IPS-20b (cell line): ENCODE data around the gene EPHX1.
A peak's percentile ranks its signal among the peaks of the same experiment; 100 is the strongest.

Source experiments
- H3K27ac ChIP-seq: one replicate; pipeline ENCODE4 v1.5.1; 2013; ENCODE audit warnings: low read length
- H3K27me3 ChIP-seq: 2 replicates; pipeline ENCODE4 v1.6.1; 2013; ENCODE audit warnings: mild to moderate bottlenecking, low read length, inconsistent platforms; ENCODE audit not compliant: insufficient read depth
- H3K36me3 ChIP-seq: 2 replicates; pipeline ENCODE4 v1.6.1; 2013; ENCODE audit warnings: low read depth, mild to moderate bottlenecking, inconsistent platforms, low read length, moderate library complexity; ENCODE audit not compliant: insufficient read depth
- H3K4me1 ChIP-seq: 2 replicates; pipeline ENCODE4 v1.6.1; 2013; ENCODE audit warnings: mild to moderate bottlenecking, control low read depth, inconsistent platforms, low read length, moderate library complexity; ENCODE audit not compliant: insufficient read depth
- H3K4me3 ChIP-seq: 2 replicates; pipeline ENCODE4 v1.5.1; 2013; ENCODE audit warnings: mild to moderate bottlenecking, low read length, inconsistent platforms
- H3K9ac ChIP-seq: 2 replicates; pipeline ENCODE4 v1.6.1; 2013; ENCODE audit warnings: low read depth, mild to moderate bottlenecking, inconsistent platforms, low read length, moderate library complexity
- H3K9me3 ChIP-seq: 2 replicates; pipeline ENCODE4 v1.6.1; 2013; ENCODE audit warnings: mild to moderate bottlenecking, low read depth, low read length, inconsistent platforms; ENCODE audit not compliant: insufficient read depth

The EPHX1 gene

DNA sequence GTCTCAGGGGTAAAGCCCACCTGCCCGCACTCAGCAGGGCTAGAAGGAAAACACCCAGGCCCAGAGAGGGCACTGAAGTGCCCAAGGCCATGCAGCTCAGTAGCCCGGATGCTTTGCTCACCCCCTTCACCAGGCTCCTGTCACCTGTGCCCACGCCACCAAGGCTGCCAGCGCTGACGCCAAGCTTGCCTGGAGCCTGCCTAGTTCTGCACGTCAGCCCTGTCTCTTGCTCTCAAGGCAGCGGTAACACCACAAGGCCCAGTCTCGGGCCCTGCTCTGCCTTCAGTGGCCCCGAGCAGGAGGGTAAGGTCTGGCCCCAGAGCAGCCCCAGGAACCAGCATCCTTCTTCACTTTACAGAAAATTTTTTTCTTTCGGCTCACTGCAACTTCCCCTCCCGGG is 64.5 kb downstream of the EPHX1 start:
- Histone ChIP-seq H3K36me3 (peaks cover 46% of the 10 kb centered on the region), H3K27ac (no peak overlapping the region), H3K9ac (no peak overlapping the region), H3K27me3 (no peaks in the 10 kb centered on the region), H3K4me3 (no peak overlapping the region), H3K9me3 (no peaks in the 10 kb centered on the region), H3K4me1 (peaks cover 2% of the 10 kb centered on the region; the same call in 1 of the 2 replicates)

GRCh38 chr1:225875044-225875815 is 65.3 kb downstream of the EPHX1 start:
- no peak overlapping the region for H3K9ac ChIP-seq
- peaks cover 46% of the 10 kb centered on the region for H3K36me3 ChIP-seq
- no peak overlapping the region for H3K27ac ChIP-seq
- H3K4me3 ChIP-seq, result no peak overlapping the region
- H3K27me3 ChIP-seq, result no peaks in the 10 kb centered on the region
- H3K9me3 ChIP-seq, result no peaks in the 10 kb centered on the region
- peaks cover 9% of the 10 kb centered on the region for H3K4me1 ChIP-seq

DNA sequence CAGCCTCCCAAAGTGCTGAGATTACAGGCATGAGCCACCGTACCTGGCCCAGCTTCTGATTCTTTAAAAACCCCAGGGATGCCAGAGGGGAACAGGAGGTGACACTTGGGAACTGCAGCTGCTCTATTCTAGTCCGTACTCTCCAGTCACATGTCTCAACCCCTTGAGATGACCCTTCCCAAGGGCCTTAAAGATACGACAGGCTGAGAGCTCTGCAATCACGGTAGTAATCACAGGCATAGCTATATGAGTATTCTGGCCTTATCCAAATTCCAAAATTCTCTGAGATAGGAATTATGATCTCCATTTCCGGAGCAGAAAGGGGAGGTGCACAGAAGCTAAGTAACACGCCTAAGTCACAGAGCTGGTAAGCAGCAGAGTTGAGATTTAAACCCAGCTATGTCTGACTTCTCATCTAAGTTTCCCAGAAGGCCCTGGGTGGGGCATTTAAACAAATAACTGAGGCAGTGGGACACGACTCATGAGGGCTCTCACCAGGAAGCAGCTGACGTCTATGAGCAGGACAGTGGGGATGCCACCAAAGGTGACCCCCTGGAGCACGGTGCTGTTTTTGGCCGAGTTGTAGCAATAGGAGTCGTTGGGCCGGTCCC is 67.1 kb downstream of the EPHX1 start:
- H3K9me3 ChIP-seq, result no peaks in the 10 kb centered on the region
- no peak overlapping the region for H3K27ac ChIP-seq
- peaks cover 32% of the 10 kb centered on the region for H3K36me3 ChIP-seq
- peaks cover 17% of the 10 kb centered on the region for H3K4me1 ChIP-seq
- no peak overlapping the region for H3K4me3 ChIP-seq
- H3K9ac ChIP-seq, result no peak overlapping the region
- H3K27me3 ChIP-seq, result peaks cover 11% of the 10 kb centered on the region; the same call in 1 of the 2 replicates

- H3K27me3 ChIP-seq, result peaks cover 13% of the 10 kb centered on the region; the same call in 1 of the 2 replicates
- no peak overlapping the region for H3K4me3 ChIP-seq
- H3K4me1 ChIP-seq, result peaks cover 17% of the 10 kb centered on the region
- no peaks in the 10 kb centered on the region for H3K9me3 ChIP-seq
- peaks cover 32% of the 10 kb centered on the region for H3K36me3 ChIP-seq
- no peak overlapping the region for H3K27ac ChIP-seq
- H3K9ac ChIP-seq, result no peak overlapping the region
Observed at GRCh38 chr1:225877580-225877979, 67.7 kb downstream of the EPHX1 start.

- H3K9ac ChIP-seq, result no peak overlapping the region
- H3K27ac ChIP-seq, result no peak overlapping the region
- H3K4me1 ChIP-seq, result peaks cover 17% of the 10 kb centered on the region
- H3K4me3 ChIP-seq, result no peak overlapping the region
- H3K27me3 ChIP-seq, result peaks cover 20% of the 10 kb centered on the region; the same call in 1 of the 2 replicates
- H3K9me3 ChIP-seq, result no peaks in the 10 kb centered on the region
- H3K36me3 ChIP-seq, result peaks cover 31% of the 10 kb centered on the region
Observed at GRCh38 chr1:225878282-225878681, 68.4 kb downstream of the EPHX1 start.

DNA sequence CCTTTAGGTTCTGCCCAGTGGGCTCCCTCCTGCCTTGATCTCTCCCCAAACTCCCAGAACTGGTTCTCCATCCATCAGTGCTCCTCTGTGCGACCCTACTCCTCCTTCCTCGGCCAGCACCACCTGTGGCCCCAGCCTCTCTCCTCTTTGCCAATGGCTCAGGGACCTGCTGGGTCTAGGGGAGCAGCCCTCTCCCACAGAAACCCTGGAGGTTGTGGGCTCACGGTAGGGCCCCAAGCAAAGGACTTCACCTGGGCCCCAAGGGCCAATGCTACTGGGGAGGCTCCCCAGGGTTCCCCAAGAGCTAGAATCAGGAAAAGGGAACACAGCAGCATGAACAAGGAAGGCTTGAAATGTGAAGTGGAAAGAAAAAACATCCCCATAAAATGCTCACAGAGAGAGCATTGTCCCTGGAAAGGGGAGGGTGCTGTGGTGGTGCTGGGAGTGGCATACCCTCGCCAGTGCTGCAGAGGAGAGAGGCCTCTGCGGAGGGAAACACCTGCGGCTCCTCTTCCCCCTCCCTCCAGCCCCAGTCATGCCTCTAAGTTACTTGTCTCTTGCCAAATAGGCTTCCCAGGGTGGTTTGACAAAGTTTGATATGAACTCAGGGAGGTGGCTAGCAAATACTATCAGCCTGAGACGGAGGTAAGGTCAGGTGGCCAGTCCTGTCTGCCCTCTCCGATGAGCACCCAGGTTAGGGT is 69.7 kb downstream of the EPHX1 start:
- Histone ChIP-seq H3K27ac (no peak overlapping the region), H3K4me3 (no peak overlapping the region), H3K9me3 (no peaks in the 10 kb centered on the region), H3K4me1 (peaks cover 17% of the 10 kb centered on the region), H3K36me3 (peaks cover 19% of the 10 kb centered on the region), H3K27me3 (peaks cover 29% of the 10 kb centered on the region), H3K9ac (no peak overlapping the region)

- Histone ChIP-seq H3K9ac (no peak overlapping the region), H3K4me1 (peaks cover 17% of the 10 kb centered on the region), H3K4me3 (no peak overlapping the region), H3K27me3 (peaks cover 29% of the 10 kb centered on the region), H3K9me3 (no peaks in the 10 kb centered on the region), H3K36me3 (peaks cover 19% of the 10 kb centered on the region), H3K27ac (no peak overlapping the region)
Observed at GRCh38 chr1:225880222-225880588, 70.3 kb downstream of the EPHX1 start.

GRCh38 chr1:225880636-225881035 is 70.7 kb downstream of the EPHX1 start:
- H3K4me1 ChIP-seq, result peaks cover 17% of the 10 kb centered on the region
- H3K27me3 ChIP-seq, result peaks cover 29% of the 10 kb centered on the region
- H3K9me3 ChIP-seq, result no peaks in the 10 kb centered on the region
- H3K27ac ChIP-seq, result no peak overlapping the region
- H3K36me3 ChIP-seq, result peaks cover 19% of the 10 kb centered on the region
- peak overlapping the region; percentile 88 for H3K4me3 ChIP-seq
- H3K9ac ChIP-seq, result peak overlapping the region; percentile 83; the same call in 1 of the 2 replicates

DNA sequence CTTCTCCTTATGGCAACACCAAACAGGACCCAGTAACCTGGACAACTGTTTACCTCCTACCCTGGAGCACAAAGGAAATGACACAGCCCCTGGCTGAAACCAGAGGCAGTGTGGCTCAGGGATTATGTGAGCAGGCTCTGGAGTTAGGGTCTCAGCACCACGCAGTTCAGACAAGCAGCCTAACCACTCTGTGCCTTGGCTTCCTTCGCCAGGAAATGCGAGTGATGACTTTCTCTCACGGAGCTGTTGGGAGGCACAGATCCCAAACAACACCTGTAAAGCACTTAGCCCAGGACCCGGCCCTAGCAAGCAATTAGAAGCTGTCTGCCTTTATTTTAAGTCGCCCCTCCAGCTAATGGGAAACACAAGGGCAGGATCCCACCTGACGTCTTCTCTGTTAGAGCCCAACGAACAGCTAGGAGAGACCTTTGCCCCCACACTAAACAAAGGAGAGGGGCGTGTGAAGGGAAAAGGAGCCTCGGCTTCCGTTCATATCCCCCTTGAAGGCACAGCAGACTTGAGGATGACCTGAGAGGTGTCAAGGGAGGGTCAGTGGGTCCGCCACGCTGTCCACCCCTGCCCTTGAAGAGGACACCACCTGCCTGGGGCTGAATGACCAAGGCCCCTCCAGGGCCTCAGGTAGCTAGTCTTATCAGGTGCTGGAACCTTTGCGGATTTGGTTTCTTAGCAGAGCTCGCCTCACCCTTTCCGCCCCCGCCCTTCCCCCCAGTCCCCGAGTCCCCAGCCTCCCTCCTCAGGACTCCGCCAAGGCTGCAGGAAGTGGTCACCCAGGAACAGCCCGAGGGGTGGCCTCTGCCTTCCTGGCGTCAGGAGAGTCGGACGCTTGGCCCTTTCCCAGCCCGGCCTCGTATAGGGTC is 71.4 kb downstream of the EPHX1 start:
- no peaks in the 10 kb centered on the region for H3K9me3 ChIP-seq
- peaks cover 17% of the 10 kb centered on the region for H3K4me1 ChIP-seq
- H3K27me3 ChIP-seq, result peaks cover 31% of the 10 kb centered on the region
- no peak overlapping the region for H3K27ac ChIP-seq
- H3K4me3 ChIP-seq, result peak overlapping the region; percentile 88
- peak overlapping the region; percentile 83; the same call in 1 of the 2 replicates for H3K9ac ChIP-seq
- peaks cover 16% of the 10 kb centered on the region for H3K36me3 ChIP-seq

DNA sequence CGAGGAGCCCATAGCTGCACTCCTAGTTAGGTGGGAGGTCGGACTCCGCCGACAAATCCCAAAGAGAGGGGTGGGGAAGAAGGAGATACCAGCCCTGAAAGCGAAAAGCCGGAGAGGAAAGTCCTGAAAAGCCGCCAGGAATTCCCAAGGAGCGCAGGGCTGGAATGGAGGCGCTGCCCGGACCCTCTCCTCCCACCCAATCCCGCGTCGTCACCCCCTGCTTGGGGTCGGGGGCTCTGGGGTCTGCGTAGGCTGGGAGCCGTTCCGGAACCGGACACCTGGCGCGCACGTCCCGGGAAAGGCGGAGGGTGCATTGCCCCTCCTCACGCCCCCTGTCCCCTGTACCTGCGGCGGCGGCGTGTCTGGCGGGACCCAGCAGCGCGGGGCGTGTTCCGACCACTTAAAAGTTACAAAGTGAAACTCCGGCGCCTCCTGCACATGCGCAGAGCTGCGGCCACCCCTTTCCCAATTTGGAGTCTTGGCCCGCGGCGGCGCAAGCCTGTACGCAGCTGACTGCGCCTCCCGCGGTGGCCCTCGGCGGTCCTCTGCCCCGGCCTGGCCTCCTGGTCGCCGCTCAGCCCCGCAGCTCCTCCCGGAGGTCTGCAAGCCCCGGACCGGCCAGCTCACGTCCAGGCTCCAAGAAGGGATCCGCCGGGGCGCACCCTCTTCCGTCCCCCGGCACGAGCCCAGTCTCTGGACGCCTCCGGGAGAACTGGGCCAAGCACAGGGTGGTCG is 72.2 kb downstream of the EPHX1 start, which contains the start of gene TMEM63A:
Gene TMEM63A, minus strand, starts transcription at position 422 of the 735 bp plus-strand sequence. CDS start 4,800 bp downstream, outside the sequence.
- Histone ChIP-seq H3K4me3 (peak within 1 kb of the TSS; percentile 88), H3K9ac (peak within 1 kb of the TSS; percentile 83), H3K9me3 (no peaks in the 10 kb centered on the region), H3K27ac (no peak within 1 kb of the TSS), H3K4me1 (peaks cover 17% of the 10 kb centered on the region), H3K27me3 (peaks cover 38% of the 10 kb centered on the region), H3K36me3 (peaks cover 10% of the 10 kb centered on the region; the same call in 1 of the 2 replicates)
